Ishikawa (cell line): ENCODE data around the gene SLC4A3.

ENCODE experiments used
- CEBPB ChIP-seq: IDR thresholded peaks from 2 replicates; pipeline ENCODE4 v1.6.1; 2012
- CREB1 ChIP-seq: IDR thresholded peaks from 2 replicates; pipeline ENCODE4 v1.6.1; 2012; ENCODE audit warnings: low read depth
- EGR1 ChIP-seq: IDR thresholded peaks from 2 replicates; pipeline ENCODE4 v1.6.1; 2012
- EP300 ChIP-seq: IDR thresholded peaks from 2 replicates; pipeline ENCODE4 v1.6.1; 2012; ENCODE audit warnings: borderline replicate concordance
- FOXM1 ChIP-seq: IDR thresholded peaks from 2 replicates; pipeline ENCODE4 v1.6.1; 2012; ENCODE audit warnings: low read depth, borderline replicate concordance
- MAX ChIP-seq: IDR thresholded peaks from 2 replicates; pipeline ENCODE4 v1.6.1; 2012
- NFIC ChIP-seq: IDR thresholded peaks from 2 replicates; pipeline ENCODE4 v1.6.1; 2012
- RAD21 ChIP-seq: IDR thresholded peaks from 2 replicates; pipeline ENCODE4 v1.6.1; 2012; ENCODE audit warnings: low read depth
- REST ChIP-seq: IDR thresholded peaks from 2 replicates; pipeline ENCODE4 v1.6.1; 2012; ENCODE audit warnings: low read depth, mild to moderate bottlenecking
- TAF1 ChIP-seq: IDR thresholded peaks from 2 replicates; pipeline ENCODE4 v1.6.1; 2012; ENCODE audit warnings: low read depth, mild to moderate bottlenecking
- TCF12 ChIP-seq: IDR thresholded peaks from 2 replicates; pipeline ENCODE4 v1.6.1; 2012; ENCODE audit warnings: low read depth
- TEAD4 ChIP-seq: IDR thresholded peaks from 2 replicates; pipeline ENCODE4 v1.6.1; 2012
- YY1 ChIP-seq: IDR thresholded peaks from 2 replicates; pipeline ENCODE4 v1.6.1; 2012; ENCODE audit warnings: low read depth
- ZBTB7A ChIP-seq: IDR thresholded peaks from 2 replicates; pipeline ENCODE4 v1.6.1; 2012; ENCODE audit warnings: low read depth
- TF ChIP-seq, protein P1 (sequence below): IDR thresholded peaks from 2 replicates; pipeline ENCODE4 v1.6.1; 2012

Gene SLC4A3

DNA sequence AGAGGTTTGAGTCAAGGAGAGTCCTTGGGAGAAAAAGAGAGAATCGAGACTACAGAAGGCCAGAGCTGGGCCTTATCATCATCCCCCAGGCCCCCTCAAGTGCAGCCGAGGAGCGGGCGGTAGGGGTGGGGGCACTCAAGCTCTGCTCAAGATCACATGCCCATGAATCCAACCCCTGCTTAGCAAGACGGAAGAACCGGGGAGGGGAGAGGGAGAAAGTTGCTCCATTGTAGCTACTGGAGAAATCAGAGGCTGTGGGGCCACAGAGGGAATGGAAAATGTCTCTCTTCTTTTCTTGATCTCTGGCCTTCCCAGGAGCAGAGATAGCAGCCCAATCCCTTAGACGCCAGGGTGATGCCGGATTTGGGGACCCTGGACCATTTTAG, 14.6 kb downstream of the SLC4A3 start:
- TF ChIP-seq, protein P1, sequence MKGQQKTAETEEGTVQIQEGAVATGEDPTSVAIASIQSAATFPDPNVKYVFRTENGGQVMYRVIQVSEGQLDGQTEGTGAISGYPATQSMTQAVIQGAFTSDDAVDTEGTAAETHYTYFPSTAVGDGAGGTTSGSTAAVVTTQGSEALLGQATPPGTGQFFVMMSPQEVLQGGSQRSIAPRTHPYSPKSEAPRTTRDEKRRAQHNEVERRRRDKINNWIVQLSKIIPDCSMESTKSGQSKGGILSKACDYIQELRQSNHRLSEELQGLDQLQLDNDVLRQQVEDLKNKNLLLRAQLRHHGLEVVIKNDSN: no peak
- TF ChIP-seq EP300 (no peak), ZBTB7A (no peak), MAX (no peak), NFIC (no peak), REST (no peak), TEAD4 (no peak), TAF1 (no peak), YY1 (no peak), TCF12 (no peak), CREB1 (no peak), FOXM1 (no peak), EGR1 (no peak), RAD21 (no peak), CEBPB (no peak)

DNA sequence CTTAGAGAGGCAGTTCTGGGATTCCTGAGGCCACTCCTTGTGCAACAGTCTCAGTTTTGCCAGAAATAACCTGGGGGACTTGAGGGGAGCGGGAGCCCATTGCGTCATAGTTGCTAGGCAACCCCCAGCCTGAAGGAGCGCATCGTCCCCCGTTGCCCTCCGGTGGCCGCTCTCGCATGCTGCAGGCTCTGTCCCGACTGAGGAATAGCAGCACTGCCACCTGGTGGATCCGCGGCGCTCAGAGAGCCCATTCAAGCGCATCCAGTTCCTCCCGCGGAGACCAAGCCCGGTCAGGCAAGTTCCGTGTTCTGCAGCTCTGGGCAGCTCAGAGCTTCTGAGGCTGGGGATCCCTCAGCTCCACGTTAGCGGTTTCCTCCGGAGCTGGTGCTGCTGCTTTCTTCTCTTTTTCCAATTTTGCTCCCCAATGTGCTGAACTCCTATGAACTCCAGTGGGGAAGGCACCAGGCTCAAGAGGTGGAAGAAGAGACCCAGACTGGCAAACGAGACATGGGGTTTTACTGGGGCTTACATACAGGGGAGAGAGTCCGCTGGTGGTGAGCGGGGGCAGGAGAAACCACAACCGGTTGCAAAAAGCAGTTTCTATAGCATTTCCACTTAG, 15.1 kb downstream of the SLC4A3 start:
- TF ChIP-seq RAD21 (peak; percentile 95), CEBPB (peak; percentile 95), TCF12 (no peak), YY1 (0 out of 2 replicates have a peak, but pooled peaks have one; percentile 31)

DNA sequence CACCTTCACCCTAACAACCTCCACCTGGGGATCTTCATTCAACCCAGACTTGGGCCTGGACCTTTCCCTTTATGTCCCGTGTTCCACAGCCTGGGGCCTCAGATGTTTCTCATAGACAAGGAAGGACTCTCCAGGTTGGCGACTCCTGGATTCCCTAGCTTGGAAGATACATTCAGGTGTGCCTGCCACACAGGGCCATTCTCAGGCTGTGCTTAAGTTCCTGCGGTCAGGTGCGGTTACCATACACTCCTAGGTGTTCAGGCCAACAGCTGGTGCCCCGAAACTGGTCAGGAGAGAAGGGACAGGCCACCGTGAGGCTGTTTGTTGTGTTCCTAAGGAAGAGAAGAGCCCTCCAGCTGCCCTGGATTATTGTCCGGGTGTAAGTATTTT, 15.6 kb downstream of the SLC4A3 start:
- no peak for TF ChIP-seq NFIC
- TF ChIP-seq FOXM1: no peak
- TF ChIP-seq CEBPB: no peak
- no peak for TF ChIP-seq REST
- no peak for TF ChIP-seq TCF12
- TF ChIP-seq EP300: no peak
- TF ChIP-seq RAD21: no peak
- TF ChIP-seq ZBTB7A: no peak
- no peak for TF ChIP-seq EGR1
- TF ChIP-seq MAX: no peak
- TF ChIP-seq, protein P1: no peak

- no peak for TF ChIP-seq ZBTB7A
- TF ChIP-seq NFIC: no peak
- no peak for TF ChIP-seq TEAD4
- TF ChIP-seq EP300: no peak
- TF ChIP-seq REST: no peak
- TF ChIP-seq, protein P1: no peak
- no peak for TF ChIP-seq FOXM1
- TF ChIP-seq MAX: no peak
- no peak for TF ChIP-seq RAD21
These were observed 16.5 kb downstream of the SLC4A3 start for GRCh38 chr2:219643788-219644398.
